ENCODE measurements around the gene MOB2.
"Not testable (repeated sequence)": the region's sequence is repeated elsewhere in the genome, so short reads cannot be mapped to it uniquely, and the experiment has no call there.

- TF ChIP-seq BORCS8-MEF2B (CRISPR knock-in tag; IDR thresholded peaks at IDR 0.05); HDAC6 (IDR thresholded peaks at IDR 0.05; ENCODE audit: low read depth, low read length); ZNF33B (CRISPR knock-in tag; IDR thresholded peaks at IDR 0.05): not testable (repeated sequence)
- TF ChIP-seq, protein P1, sequence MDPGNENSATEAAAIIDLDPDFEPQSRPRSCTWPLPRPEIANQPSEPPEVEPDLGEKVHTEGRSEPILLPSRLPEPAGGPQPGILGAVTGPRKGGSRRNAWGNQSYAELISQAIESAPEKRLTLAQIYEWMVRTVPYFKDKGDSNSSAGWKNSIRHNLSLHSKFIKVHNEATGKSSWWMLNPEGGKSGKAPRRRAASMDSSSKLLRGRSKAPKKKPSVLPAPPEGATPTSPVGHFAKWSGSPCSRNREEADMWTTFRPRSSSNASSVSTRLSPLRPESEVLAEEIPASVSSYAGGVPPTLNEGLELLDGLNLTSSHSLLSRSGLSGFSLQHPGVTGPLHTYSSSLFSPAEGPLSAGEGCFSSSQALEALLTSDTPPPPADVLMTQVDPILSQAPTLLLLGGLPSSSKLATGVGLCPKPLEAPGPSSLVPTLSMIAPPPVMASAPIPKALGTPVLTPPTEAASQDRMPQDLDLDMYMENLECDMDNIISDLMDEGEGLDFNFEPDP (CRISPR knock-in tag; conservative IDR thresholded peaks at IDR 0.05), result not testable (repeated sequence)
- TF ChIP-seq, protein P2, sequence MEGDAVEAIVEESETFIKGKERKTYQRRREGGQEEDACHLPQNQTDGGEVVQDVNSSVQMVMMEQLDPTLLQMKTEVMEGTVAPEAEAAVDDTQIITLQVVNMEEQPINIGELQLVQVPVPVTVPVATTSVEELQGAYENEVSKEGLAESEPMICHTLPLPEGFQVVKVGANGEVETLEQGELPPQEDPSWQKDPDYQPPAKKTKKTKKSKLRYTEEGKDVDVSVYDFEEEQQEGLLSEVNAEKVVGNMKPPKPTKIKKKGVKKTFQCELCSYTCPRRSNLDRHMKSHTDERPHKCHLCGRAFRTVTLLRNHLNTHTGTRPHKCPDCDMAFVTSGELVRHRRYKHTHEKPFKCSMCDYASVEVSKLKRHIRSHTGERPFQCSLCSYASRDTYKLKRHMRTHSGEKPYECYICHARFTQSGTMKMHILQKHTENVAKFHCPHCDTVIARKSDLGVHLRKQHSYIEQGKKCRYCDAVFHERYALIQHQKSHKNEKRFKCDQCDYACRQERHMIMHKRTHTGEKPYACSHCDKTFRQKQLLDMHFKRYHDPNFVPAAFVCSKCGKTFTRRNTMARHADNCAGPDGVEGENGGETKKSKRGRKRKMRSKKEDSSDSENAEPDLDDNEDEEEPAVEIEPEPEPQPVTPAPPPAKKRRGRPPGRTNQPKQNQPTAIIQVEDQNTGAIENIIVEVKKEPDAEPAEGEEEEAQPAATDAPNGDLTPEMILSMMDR (CRISPR knock-in tag; IDR thresholded peaks at IDR 0.05), result not testable (repeated sequence)
Measured at GRCh38 chr11:1435479-1435819, 51.1 kb downstream of the MOB2 start.
